HepG2 (cell line): ENCODE measurements around the gene CES3. TPM values are rescaled to one million over a fixed set of nuclear protein-coding genes. Genes with fewer than 3 reads are reported as not detected.
A peak's percentile ranks its signal among the peaks of the same experiment; 100 is the strongest.

Experiments used
- ARID5B ChIP-seq: IDR thresholded peaks from 2 replicates; pipeline ENCODE4 v1.4.0; 2020; ENCODE audit warnings: mild to moderate bottlenecking, missing genetic modification reagents
- FOXA1 ChIP-seq, 2 experiments: fragments of 450-650 bp in 1 of 2; sonication (generic) in 1 of 2; formaldehyde crosslinking in 1 of 2; IDR thresholded peaks; 2 replicates each; pipeline versions ENCODE4 v1.4.0 to v1.6.1; 2016 to 2020; ENCODE audit warnings: missing genetic modification reagents in 1 of 2
- FOXO4 ChIP-seq: sonication (generic); formaldehyde crosslinking; conservative IDR thresholded peaks from 2 replicates; pipeline ENCODE4 v1.8.1; 2023; ENCODE audit warnings: missing genetic modification reagents
- HIC2 ChIP-seq: sonication (generic); formaldehyde crosslinking; IDR thresholded peaks from 2 replicates; pipeline ENCODE4 v1.9.0; 2022; ENCODE audit warnings: low read depth, missing genetic modification reagents
- KDM6A ChIP-seq: IDR thresholded peaks from 2 replicates; pipeline ENCODE4 v1.6.1; 2016; ENCODE audit warnings: low read depth
- KLF11 ChIP-seq: IDR thresholded peaks from 2 replicates; pipeline ENCODE4 v1.6.1; 2016; ENCODE audit warnings: missing compliant biosample characterization
- KLF15 ChIP-seq: sonication (generic); formaldehyde crosslinking; IDR thresholded peaks from 2 replicates; pipeline ENCODE4 v1.8.1; 2023; ENCODE audit warnings: borderline replicate concordance, mild to moderate bottlenecking, inconsistent platforms, missing genetic modification reagents, mixed read lengths
- MAF1 ChIP-seq: sonication (generic); formaldehyde crosslinking; IDR thresholded peaks from 2 replicates; pipeline ENCODE4 v1.5.0; 2020; ENCODE audit warnings: missing genetic modification reagents, borderline replicate concordance
- NFYC ChIP-seq: IDR thresholded peaks from 2 replicates; pipeline ENCODE4 v1.6.1; 2016; ENCODE audit warnings: missing genetic modification reagents, missing compliant biosample characterization
- NR0B2 ChIP-seq: sonication (generic); formaldehyde crosslinking; IDR thresholded peaks from 2 replicates; pipeline ENCODE4 v1.4.0; 2020; ENCODE audit warnings: mild to moderate bottlenecking, missing genetic modification reagents
- PCBP1 ChIP-seq: fragments of 200-400 bp; formaldehyde crosslinking; IDR thresholded peaks from 2 replicates; pipeline ENCODE4 v1.6.1; 2017; ENCODE audit warnings: mild to moderate bottlenecking, low read depth, low read length, borderline replicate concordance
- PHF21A ChIP-seq: sonication (generic); formaldehyde crosslinking; IDR thresholded peaks from 2 replicates; pipeline ENCODE4 v1.5.0; 2020; ENCODE audit warnings: mild to moderate bottlenecking, missing genetic modification reagents
- RXRA ChIP-seq: sonication (generic); formaldehyde crosslinking; IDR thresholded peaks from 2 replicates; pipeline ENCODE4 v1.5.1; 2020; ENCODE audit warnings: missing genetic modification reagents
- SALL1 ChIP-seq: sonication (generic); formaldehyde crosslinking; IDR thresholded peaks from 2 replicates; pipeline ENCODE4 v1.8.0; 2022; ENCODE audit warnings: mild to moderate bottlenecking, missing genetic modification reagents
- SNAPC5 ChIP-seq: sonication (generic); formaldehyde crosslinking; IDR thresholded peaks from 2 replicates; pipeline ENCODE4 v1.8.1; 2023; ENCODE audit warnings: mild to moderate bottlenecking, missing genetic modification reagents, borderline replicate concordance
- TEAD3 ChIP-seq: optimal IDR thresholded peaks from 2 replicates; pipeline ENCODE3; 2016; ENCODE audit warnings: borderline replicate concordance
- THAP7 ChIP-seq: sonication (generic); formaldehyde crosslinking; IDR thresholded peaks from 2 replicates; pipeline ENCODE4 v1.8.1; 2023; ENCODE audit warnings: mild to moderate bottlenecking, missing genetic modification reagents
- ZNF251 ChIP-seq: sonication (generic); formaldehyde crosslinking; IDR thresholded peaks from 2 replicates; pipeline ENCODE4 v1.9.0; 2021; ENCODE audit warnings: mild to moderate bottlenecking, missing genetic modification reagents
- ZNF597 ChIP-seq: sonication (generic); formaldehyde crosslinking; IDR thresholded peaks from 2 replicates; pipeline ENCODE4 v1.5.0; 2020; ENCODE audit warnings: missing genetic modification reagents
- ZNF709 ChIP-seq: sonication (generic); formaldehyde crosslinking; IDR thresholded peaks from 2 replicates; pipeline ENCODE4 v1.5.0; 2020; ENCODE audit warnings: mild to moderate bottlenecking, missing genetic modification reagents
- ZNF713 ChIP-seq: sonication (generic); formaldehyde crosslinking; IDR thresholded peaks from 2 replicates; pipeline ENCODE4 v1.4.0; 2020; ENCODE audit warnings: mild to moderate bottlenecking, missing genetic modification reagents
- polyA plus RNA-seq, 8 experiments: library from polyadenylated mRNA; depleted of rRNA in 3 of 8; stranded (reverse) in 7 of 8; unstranded in 1 of 8; fragments of >200 nt; fragmentation: Illumina TruSeq in 4 of 8; extraction: Trizol in 4 of 8; gene quantifications; 2 replicates each; pipeline versions ENCODE4 v1.2.1 to v1.2.3, GENCODE V29; 2011 to 2016; ENCODE audit warnings: low read depth in 4 of 8, missing spikeins in 1 of 8, mixed read lengths in 1 of 8; ENCODE audit not compliant: insufficient read depth in 1 of 8
- total RNA-seq, 5 experiments: library from RNA; depleted of rRNA; stranded (reverse); fragments of >200 nt; fragmentation: Illumina TruSeq; extraction: Trizol; gene quantifications; 2 replicates each; pipeline ENCODE4 v1.2.3, GENCODE V29; 2016; ENCODE audit warnings: low read depth in 1 of 5

CES3 gene
- total and polyA plus RNA-seq, 2 of the 13 experiments (the other 11 are each of a cell fraction or from before 2014, with no cell fraction given) = 6.6 to 17.4 TPM

- no peak for TF ChIP-seq ZNF251 (CRISPR knock-in tag)
- no peak for TF ChIP-seq MAF1
- no peak for TF ChIP-seq PCBP1
- no peak; the same call in 1 of the 2 replicates for TF ChIP-seq SALL1 (CRISPR knock-in tag)
- TF ChIP-seq KLF15 (CRISPR knock-in tag) = no peak
- TF ChIP-seq FOXO4 (CRISPR knock-in tag) = no peak
- peak; percentile 57 for TF ChIP-seq ARID5B
- TF ChIP-seq KLF11 (CRISPR knock-in tag) = no peak
- no peak for TF ChIP-seq ZNF597 (CRISPR knock-in tag)
- TF ChIP-seq RXRA (CRISPR knock-in tag) = no peak
- TF ChIP-seq SNAPC5 (CRISPR knock-in tag) = no peak
- TF ChIP-seq NR0B2 (CRISPR knock-in tag) = no peak
- no peak for TF ChIP-seq FOXA1 (IDR thresholded peaks at IDR 0.05)
- no peak for TF ChIP-seq FOXA1 (CRISPR knock-in tag; IDR thresholded peaks at IDR 0.05)
- no peak for TF ChIP-seq ZNF709
- TF ChIP-seq PHF21A = peak; percentile 43; the same call in 1 of the 2 replicates
- no peak for TF ChIP-seq HIC2 (CRISPR knock-in tag)
- no peak for TF ChIP-seq THAP7 (CRISPR knock-in tag)
- no peak for TF ChIP-seq NFYC (CRISPR knock-in tag)
- peak; percentile 11 for TF ChIP-seq TEAD3
- TF ChIP-seq ZNF713 (CRISPR knock-in tag) = no peak
- TF ChIP-seq KDM6A (CRISPR knock-in tag) = no peak
Observed at GRCh38 chr16:66954097-66954659, 6.9 kb upstream of the CES3 start (continued).
